NCI-H774 (cell line): ENCODE data around the gene KHDRBS1.
"Not testable (repeated sequence)": the region's sequence is repeated elsewhere in the genome, so short reads cannot be mapped to it uniquely, and the experiment has no call there.

ENCODE experiments used
- DNase-seq: peaks from one replicate; lab custom pipeline; 2025; lab: John Stamatoyannopoulos, UW

Gene KHDRBS1

GRCh38 chr1:32065613-32066488 lies 52.2 kb downstream of the KHDRBS1 start:
- not testable (repeated sequence) for DNase-seq

GRCh38 chr1:32066489-32066873 lies 52.8 kb downstream of the KHDRBS1 start:
- no peak for DNase-seq

- no peak for DNase-seq
These were observed 55.4 kb downstream of the KHDRBS1 start for GRCh38 chr1:32068957-32069588.

GRCh38 chr1:32071758-32072621 lies 58.3 kb downstream of the KHDRBS1 start:
- no peak for DNase-seq

GRCh38 chr1:32072622-32073298 lies 59.1 kb downstream of the KHDRBS1 start, which contains the start of gene TMEM39B:
TSS of gene TMEM39B (plus strand) at chr1:32072939. CDS start at chr1:32073048, 109 bp downstream.
- DNase-seq: peak; percentile 99

GRCh38 chr1:32073299-32074229 lies 59.9 kb downstream of the KHDRBS1 start:
- no peak for DNase-seq

GRCh38 chr1:32074841-32075240 lies 61.2 kb downstream of the KHDRBS1 start:
- DNase-seq: no peak

GRCh38 chr1:32077451-32077850 lies 63.8 kb downstream of the KHDRBS1 start:
- DNase-seq: no peak

- no peak for DNase-seq
These were observed 68.4 kb downstream of the KHDRBS1 start for GRCh38 chr1:32082022-32082421.

GRCh38 chr1:32086381-32086780 lies 72.7 kb downstream of the KHDRBS1 start:
- not testable (repeated sequence) for DNase-seq

GRCh38 chr1:32091176-32091575 lies 77.5 kb downstream of the KHDRBS1 start:
- DNase-seq: no peak

GRCh38 chr1:32091591-32091990 lies 77.9 kb downstream of the KHDRBS1 start:
- no peak for DNase-seq
